Hypothalamus (tissue), 51 donors: ENCODE data around the gene PCNX1.
"Not testable (repeated sequence)": the region's sequence is repeated elsewhere in the genome, so short reads cannot be mapped to it uniquely, and the experiment has no call there.

ENCODE experiments used
- DNase-seq, 51 donors: peaks; one replicate each; lab custom pipeline; 2025; lab: John Stamatoyannopoulos, UW

PCNX1 gene

GRCh38 chr14:71117839-71118743 lies 210.8 kb downstream of the PCNX1 start:
- no peak for DNase-seq

- DNase-seq: no peak
These were observed 211.8 kb downstream of the PCNX1 start for GRCh38 chr14:71119075-71119474.

DNA sequence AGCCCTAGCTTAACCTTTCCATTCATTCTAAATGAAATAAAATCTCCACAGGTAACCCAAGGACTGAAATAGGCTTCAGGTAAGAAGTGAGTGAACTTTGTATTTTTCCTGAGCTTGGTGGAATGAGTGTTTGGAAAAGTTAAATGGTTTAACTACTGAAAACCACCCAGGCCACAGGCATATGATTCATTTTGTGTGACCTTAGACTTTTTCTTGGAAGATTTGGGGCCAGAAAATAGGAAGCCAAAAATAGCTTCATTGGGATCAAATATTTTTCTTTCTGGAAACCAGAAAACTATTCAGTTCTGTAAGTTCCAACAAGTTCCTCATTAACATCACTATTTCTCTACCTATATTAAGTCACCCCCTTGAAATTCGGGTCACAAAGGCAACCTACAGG lies 212.6 kb downstream of the PCNX1 start:
- no peak for DNase-seq

DNA sequence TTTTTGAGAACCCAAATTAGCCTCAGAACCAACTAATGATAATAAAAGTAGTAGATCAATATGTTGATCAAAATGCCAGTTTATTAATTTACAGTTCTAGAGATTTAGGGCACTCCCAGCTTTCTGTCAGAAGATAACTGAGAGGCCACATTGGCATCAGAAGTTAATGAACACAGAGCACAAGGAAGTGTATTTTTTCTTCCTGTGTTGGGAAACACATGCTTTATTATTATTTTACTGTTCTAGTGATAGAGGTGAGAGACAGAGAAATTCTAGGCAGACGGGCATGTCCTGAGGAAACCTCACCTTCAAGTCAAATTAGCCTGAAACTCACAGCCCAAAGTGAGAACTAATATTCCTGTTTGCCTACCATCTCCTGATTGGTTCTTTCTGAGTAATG lies 213.7 kb downstream of the PCNX1 start:
- DNase-seq: no peak

GRCh38 chr14:71121711-71122110 lies 214.5 kb downstream of the PCNX1 start:
- no peak for DNase-seq

DNA sequence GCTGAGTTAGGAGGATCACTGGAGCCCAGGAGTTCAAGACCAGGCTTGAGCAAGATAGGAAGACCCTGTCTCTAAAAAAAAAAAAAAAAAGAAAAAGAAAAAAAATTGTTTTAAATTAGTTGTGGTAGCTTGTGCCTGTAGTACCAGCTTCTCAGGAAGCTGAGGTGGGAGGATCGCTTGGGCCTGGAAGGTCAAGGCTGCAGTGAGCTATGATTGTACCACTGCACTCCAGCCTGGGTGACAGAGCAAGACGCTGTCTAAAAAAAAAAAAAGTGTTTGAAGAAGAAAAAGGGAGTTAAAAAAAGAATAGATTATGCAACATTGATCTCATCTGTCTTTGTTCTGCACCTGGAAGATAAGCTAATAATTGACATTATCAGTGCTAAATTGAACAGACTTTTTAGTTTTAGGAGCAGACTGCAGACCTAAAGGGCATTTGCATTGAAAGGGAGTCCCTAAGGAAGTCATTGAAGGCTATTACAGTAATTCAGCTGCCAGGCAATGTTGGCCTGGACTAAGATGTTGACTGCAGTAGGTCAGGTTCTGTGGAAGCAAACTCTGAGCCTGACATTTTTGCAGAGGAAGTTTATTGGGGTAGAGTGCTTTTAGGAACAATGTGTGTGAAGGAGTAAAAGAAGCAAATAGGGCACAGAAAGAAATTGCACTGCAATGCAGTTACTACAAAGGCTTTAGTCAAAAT lies 215.8 kb downstream of the PCNX1 start:
- no peak for DNase-seq

GRCh38 chr14:71123579-71124135 lies 216.4 kb downstream of the PCNX1 start:
- DNase-seq: no peak

GRCh38 chr14:71129716-71130490 lies 222.6 kb downstream of the PCNX1 start:
- DNase-seq: not testable (repeated sequence)

DNA sequence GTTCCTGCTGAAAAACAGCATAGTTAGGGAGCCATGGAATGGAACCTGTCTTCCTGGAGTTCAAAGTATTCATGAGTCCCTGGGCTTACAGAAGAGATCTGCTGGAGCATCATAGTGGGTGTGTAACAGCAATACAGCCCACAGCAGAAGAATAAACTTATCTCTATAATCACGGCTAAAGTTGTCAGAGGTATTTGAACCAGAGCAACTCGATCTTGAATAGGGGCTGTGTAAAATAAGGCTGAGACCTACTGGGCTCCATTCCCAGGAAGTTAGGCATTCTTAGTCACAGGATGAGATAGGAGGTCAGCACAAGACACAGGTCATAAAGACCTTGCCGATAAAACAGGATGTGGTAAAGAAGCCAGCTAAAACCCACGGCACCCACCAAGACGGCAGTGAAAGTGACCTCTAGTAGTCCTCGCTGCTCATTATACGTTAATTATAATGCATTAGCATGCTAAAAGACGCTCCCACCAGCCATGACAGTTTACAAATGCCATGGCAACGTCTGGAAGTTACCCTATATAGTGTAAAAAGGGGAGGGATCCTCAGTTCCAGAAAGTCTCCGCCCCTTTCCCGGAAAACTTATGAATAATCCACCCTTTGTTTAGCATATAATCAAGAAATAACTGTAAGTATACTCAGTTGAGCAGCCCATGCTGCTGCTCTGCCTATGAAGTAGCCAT lies 223.4 kb downstream of the PCNX1 start:
- DNase-seq: no peak

GRCh38 chr14:71133296-71133695 lies 226.0 kb downstream of the PCNX1 start:
- DNase-seq: no peak

DNA sequence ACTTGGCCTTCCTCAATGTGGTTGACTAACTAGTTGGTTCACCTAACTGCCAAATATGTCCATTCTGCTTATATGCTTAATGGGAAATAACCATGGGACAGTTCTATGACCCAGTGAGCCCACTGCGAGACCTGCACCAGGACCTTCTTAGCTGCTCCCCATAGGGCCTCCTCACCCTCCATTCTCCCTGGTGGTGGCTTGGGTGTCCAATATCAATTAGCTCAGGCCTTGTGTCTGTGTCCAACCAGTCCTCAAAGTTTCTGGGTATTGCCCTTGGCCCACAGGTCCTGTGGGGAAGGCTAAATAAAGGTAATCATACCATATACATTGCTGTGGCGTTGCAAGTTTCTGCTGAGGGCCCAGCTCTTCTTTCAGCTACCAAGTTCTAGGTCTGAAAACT lies 228.2 kb downstream of the PCNX1 start:
- no peak for DNase-seq

DNA sequence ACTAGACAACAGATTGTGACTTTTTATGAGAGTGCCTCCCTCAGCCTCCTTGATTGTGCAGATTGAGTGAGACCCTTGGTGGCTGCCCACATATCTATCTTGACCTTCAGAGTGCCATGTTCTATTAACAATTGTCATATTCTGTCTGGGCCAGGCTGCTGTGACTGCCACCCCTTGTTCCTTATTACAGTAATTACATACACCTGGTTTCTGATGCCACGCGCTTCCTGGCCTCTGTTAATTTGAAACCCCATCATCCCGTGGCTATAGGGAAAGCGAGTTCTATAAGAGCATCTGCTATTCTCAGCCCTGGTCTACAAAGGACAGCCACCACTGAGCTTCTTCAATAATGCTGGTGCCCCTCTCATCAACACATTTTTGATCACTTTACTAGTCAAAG lies 228.7 kb downstream of the PCNX1 start:
- DNase-seq: no peak

DNA sequence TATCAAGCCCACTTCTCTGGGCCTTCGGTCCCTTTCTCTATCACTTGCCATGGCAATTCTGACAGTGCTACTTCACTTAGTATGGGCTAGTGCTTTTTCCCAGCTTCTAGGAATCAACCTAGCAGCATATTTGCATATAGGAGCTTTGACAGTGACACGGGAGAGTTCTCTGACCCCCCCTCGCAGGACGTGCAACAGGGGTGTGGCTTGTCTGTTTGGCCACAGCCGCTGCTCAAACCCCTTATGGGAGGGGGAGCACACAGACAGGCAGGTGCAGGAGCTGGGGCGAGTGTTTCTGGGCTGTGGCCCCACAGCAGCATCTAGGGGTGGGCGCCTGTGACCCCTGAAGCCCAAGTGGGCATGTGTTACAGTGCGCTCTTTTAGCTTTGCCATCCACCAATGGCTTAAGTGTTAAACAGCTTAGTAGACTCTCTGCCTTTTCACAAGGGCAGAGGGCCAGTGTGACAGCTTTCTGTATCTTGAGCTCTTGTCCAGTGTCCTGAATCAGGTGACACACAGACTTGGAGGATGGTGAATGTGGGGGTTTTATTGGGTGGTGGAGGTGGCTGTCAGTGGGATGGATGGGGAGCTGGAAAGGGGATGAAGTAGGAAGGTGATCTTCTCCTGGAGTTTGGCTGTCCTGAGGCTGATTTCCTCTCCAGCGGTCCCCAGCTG lies 229.3 kb downstream of the PCNX1 start:
- no peak for DNase-seq

- no peak for DNase-seq
These were observed 230.5 kb downstream of the PCNX1 start for GRCh38 chr14:71137536-71138447.

DNA sequence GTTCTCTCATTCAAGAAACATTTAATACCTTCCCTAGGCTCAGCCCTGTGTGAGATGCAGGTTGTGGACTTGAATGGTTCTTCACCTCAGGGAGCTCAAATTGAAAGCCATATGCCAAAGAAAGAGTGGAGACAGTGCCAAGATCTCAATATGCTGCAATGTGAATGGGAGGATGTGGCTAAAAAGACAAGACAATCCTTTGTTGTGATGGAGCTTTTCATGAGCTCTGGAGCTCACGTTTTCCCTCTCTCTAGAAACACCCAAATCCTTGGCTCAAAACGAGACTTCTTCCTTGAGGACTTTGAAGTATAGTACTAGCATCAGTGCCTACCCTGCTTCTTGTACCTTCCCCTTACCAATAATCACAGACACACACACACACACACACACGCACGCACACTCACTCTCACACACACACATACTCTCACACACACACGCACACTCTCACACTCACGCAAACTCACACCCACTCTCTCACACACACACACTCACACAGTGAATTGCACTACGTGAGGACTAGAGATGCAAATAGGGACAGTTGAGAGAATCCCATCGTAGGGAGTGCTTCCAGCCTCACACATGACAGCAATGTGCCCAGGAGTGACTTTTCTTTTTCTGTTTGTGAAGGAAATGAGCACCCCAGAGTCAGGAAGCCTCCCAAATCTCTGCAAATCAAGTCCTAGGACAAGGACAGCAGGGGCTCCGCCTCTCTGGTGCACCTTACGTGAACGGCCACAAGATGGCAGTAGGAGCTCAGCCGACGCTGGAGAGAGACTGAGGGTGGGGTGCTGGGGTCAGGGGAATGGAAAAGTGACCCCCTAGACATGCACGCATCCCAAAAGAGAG lies 231.4 kb downstream of the PCNX1 start:
- DNase-seq: peak in 43 of 51 donors; percentile 2 to 67 (median 19)

GRCh38 chr14:71139294-71139946 lies 232.2 kb downstream of the PCNX1 start:
- DNase-seq: peak in 1 of 51 donors; percentile 56

- DNase-seq: no peak
These were observed 232.9 kb downstream of the PCNX1 start for GRCh38 chr14:71140157-71140556.
